ENCODE data around the gene MC2R.

GRCh38 chr18:13878857-13879256 is 36.5 kb downstream of the MC2R start:
- TF ChIP-seq CTCF (IDR thresholded peaks at IDR 0.05 in 2 of 3, conservative IDR thresholded peaks at IDR 0.05 in 1 of 3; ENCODE audit: borderline replicate concordance in 1 of 3, insufficient read depth in 1 of 3, low read depth in 2 of 3, low read length in 2 of 3) (no peak), CEBPB (IDR thresholded peaks at IDR 0.05; ENCODE audit: low read depth) (no peak), POLR2A (IDR thresholded peaks at IDR 0.05; ENCODE audit: borderline replicate concordance, extremely low read depth, insufficient read depth, insufficient read length) (no peak), YY1 (IDR thresholded peaks at IDR 0.05; ENCODE audit: extremely low read depth, insufficient replicate concordance, low read depth, low read length) (no peak), POLR2AphosphoS5 (IDR thresholded peaks at IDR 0.05; ENCODE audit: low read depth, low read length) (no peak), EZH2 (IDR thresholded peaks at IDR 0.05) (no peak), EGR1 (IDR thresholded peaks at IDR 0.05; ENCODE audit: low read depth) (no peak), REST (IDR thresholded peaks at IDR 0.05; ENCODE audit: low read depth) (no peak), EZH2phosphoT487 (IDR thresholded peaks at IDR 0.05; ENCODE audit: borderline replicate concordance) (no peak), MAX (IDR thresholded peaks at IDR 0.05) (no peak)
